HepG2 (cell line): ENCODE results near the gene ETFB. TPM values are rescaled to one million over a fixed set of nuclear protein-coding genes. Genes with fewer than 3 reads are reported as not detected.
A peak's percentile ranks its signal among the peaks of the same experiment; 100 is the strongest.

Experiments used
- AGO1 ChIP-seq: fragments of 200-400 bp; formaldehyde crosslinking; IDR thresholded peaks from 2 replicates; pipeline ENCODE4 v1.6.1; 2017; ENCODE audit warnings: mild to moderate bottlenecking, low read depth, low read length, moderate library complexity; ENCODE audit not compliant: poor library complexity, severe bottlenecking
- ATF7-NPFF ChIP-seq: sonication (generic); formaldehyde crosslinking; IDR thresholded peaks from 2 replicates; pipeline ENCODE4 v1.8.1; 2023; ENCODE audit warnings: mild to moderate bottlenecking, low read depth, missing genetic modification reagents, moderate library complexity
- ATRX ChIP-seq: sonication (generic); formaldehyde crosslinking; IDR thresholded peaks from 2 replicates; pipeline ENCODE4 v1.4.0; 2020; ENCODE audit warnings: missing genetic modification reagents, borderline replicate concordance
- DNMT3B ChIP-seq: conservative IDR thresholded peaks from 2 replicates; pipeline ENCODE4 v1.6.1; 2016; ENCODE audit warnings: missing biosample characterization, control low read depth
- FOXO1 ChIP-seq: sonication (generic); formaldehyde crosslinking; IDR thresholded peaks from 2 replicates; pipeline ENCODE4 v1.4.0; 2020; ENCODE audit warnings: missing genetic modification reagents
- FOXP4 ChIP-seq: sonication (generic); formaldehyde crosslinking; IDR thresholded peaks from 2 replicates; pipeline ENCODE4 v1.4.0; 2020; ENCODE audit warnings: missing genetic modification reagents
- GZF1 ChIP-seq: sonication (generic); formaldehyde crosslinking; IDR thresholded peaks from 2 replicates; pipeline ENCODE4 v1.5.1; 2020; ENCODE audit warnings: mild to moderate bottlenecking, missing genetic modification reagents
- JUNB ChIP-seq: sonication (generic); formaldehyde crosslinking; IDR thresholded peaks from 2 replicates; pipeline ENCODE4 v1.8.0; 2022; ENCODE audit warnings: missing genetic modification reagents, mild to moderate bottlenecking, borderline replicate concordance
- KAT2B ChIP-seq: fragments of 150-350 bp; IDR thresholded peaks from 2 replicates; pipeline ENCODE4 v1.6.1; 2014; ENCODE audit warnings: low read depth, low read length, borderline replicate concordance
- KDM5A ChIP-seq: fragments of 200-600 bp; sonication (generic); IDR thresholded peaks from 2 replicates; pipeline ENCODE4 v1.7.0; 2018; ENCODE audit warnings: antibody characterized with exemption, mild to moderate bottlenecking, low read length, borderline replicate concordance
- PBX2 ChIP-seq: IDR thresholded peaks from 2 replicates; pipeline ENCODE4 v1.6.1; 2016; ENCODE audit warnings: control low read depth
- RFXAP ChIP-seq: sonication (generic); formaldehyde crosslinking; IDR thresholded peaks from 2 replicates; pipeline ENCODE4 v1.4.0; 2020; ENCODE audit warnings: missing genetic modification reagents, borderline replicate concordance
- RORA ChIP-seq: sonication (generic); formaldehyde crosslinking; IDR thresholded peaks from 2 replicates; pipeline ENCODE4 v1.5.0; 2020; ENCODE audit warnings: mild to moderate bottlenecking, missing genetic modification reagents, moderate library complexity
- RXRA ChIP-seq: sonication (generic); formaldehyde crosslinking; IDR thresholded peaks from 2 replicates; pipeline ENCODE4 v1.5.1; 2020; ENCODE audit warnings: missing genetic modification reagents
- SOX6 ChIP-seq, 2 experiments: fragments of 450-650 bp in 1 of 2; sonication (generic) in 1 of 2; formaldehyde crosslinking in 1 of 2; IDR thresholded peaks; 2 replicates each; pipeline versions ENCODE4 v1.4.0 to v1.6.1; 2017 to 2020; ENCODE audit warnings: antibody characterized with exemption in 1 of 2, mild to moderate bottlenecking in 1 of 2, missing genetic modification reagents in 1 of 2
- SP1 ChIP-seq, 2 experiments: fragments of 450-650 bp in 1 of 2; sonication (generic) in 1 of 2; formaldehyde crosslinking in 1 of 2; IDR thresholded peaks; 2 replicates each; pipeline versions ENCODE4 v1.4.0 to v1.6.1; 2016 to 2020; ENCODE audit warnings: missing genetic modification reagents in 1 of 2
- SYNCRIP ChIP-seq: fragments of 200-400 bp; formaldehyde crosslinking; IDR thresholded peaks from 2 replicates; pipeline ENCODE4 v1.6.1; 2018; ENCODE audit warnings: mild to moderate bottlenecking, low read depth, low read length; ENCODE audit not compliant: insufficient read depth
- TGIF2 ChIP-seq: IDR thresholded peaks from 2 replicates; pipeline ENCODE4 v1.6.1; 2016; ENCODE audit warnings: control low read depth, missing compliant biosample characterization
- YY1 ChIP-seq: IDR thresholded peaks from 2 replicates; pipeline ENCODE4 v1.6.1; 2011; ENCODE audit warnings: low read length, low read depth, moderate library complexity, mild to moderate bottlenecking; ENCODE audit not compliant: insufficient read depth, insufficient replicate concordance
- ZBTB7A ChIP-seq: sonication (generic); formaldehyde crosslinking; IDR thresholded peaks from 2 replicates; pipeline ENCODE4 v1.8.0; 2022; ENCODE audit warnings: mild to moderate bottlenecking, missing genetic modification reagents
- ZC3H4 ChIP-seq: sonication (generic); formaldehyde crosslinking; IDR thresholded peaks from 2 replicates; pipeline ENCODE4 v1.4.0; 2020; ENCODE audit warnings: missing genetic modification reagents, borderline replicate concordance
- ZMAT5 ChIP-seq: sonication (generic); formaldehyde crosslinking; IDR thresholded peaks from 2 replicates; pipeline ENCODE4 v1.5.0; 2020; ENCODE audit warnings: mild to moderate bottlenecking, low read depth, missing genetic modification reagents, borderline replicate concordance
- ZMYM2 ChIP-seq: sonication (generic); formaldehyde crosslinking; IDR thresholded peaks from 2 replicates; pipeline ENCODE4 v1.8.0; 2022; ENCODE audit warnings: mild to moderate bottlenecking, missing genetic modification reagents
- ZNF138 ChIP-seq: sonication (generic); formaldehyde crosslinking; IDR thresholded peaks from 2 replicates; pipeline ENCODE4 v1.5.0; 2020; ENCODE audit warnings: mild to moderate bottlenecking, low read depth, missing genetic modification reagents
- ZNF207 ChIP-seq: fragments of 450-650 bp; IDR thresholded peaks from 2 replicates; pipeline ENCODE4 v1.6.1; 2016; ENCODE audit warnings: antibody characterized with exemption, borderline replicate concordance
- ZNF256 ChIP-seq: sonication (generic); formaldehyde crosslinking; conservative IDR thresholded peaks from 2 replicates; pipeline ENCODE4 v1.4.0; 2020; ENCODE audit warnings: missing genetic modification reagents
- ZNF547 ChIP-seq: sonication (generic); formaldehyde crosslinking; IDR thresholded peaks from 2 replicates; pipeline ENCODE4 v1.5.1; 2020; ENCODE audit warnings: mild to moderate bottlenecking, missing genetic modification reagents
- ZNF720 ChIP-seq: sonication (generic); formaldehyde crosslinking; IDR thresholded peaks from 2 replicates; pipeline ENCODE4 v1.4.0; 2020; ENCODE audit warnings: missing genetic modification reagents
- polyA plus RNA-seq, 8 experiments: library from polyadenylated mRNA; depleted of rRNA in 3 of 8; stranded (reverse) in 7 of 8; unstranded in 1 of 8; fragments of >200 nt; fragmentation: Illumina TruSeq in 4 of 8; extraction: Trizol in 4 of 8; gene quantifications; 2 replicates each; pipeline versions ENCODE4 v1.2.1 to v1.2.3, GENCODE V29; 2011 to 2016; ENCODE audit warnings: low read depth in 4 of 8, missing spikeins in 1 of 8, mixed read lengths in 1 of 8; ENCODE audit not compliant: insufficient read depth in 1 of 8
- total RNA-seq, 5 experiments: library from RNA; depleted of rRNA; stranded (reverse); fragments of >200 nt; fragmentation: Illumina TruSeq; extraction: Trizol; gene quantifications; 2 replicates each; pipeline ENCODE4 v1.2.3, GENCODE V29; 2016; ENCODE audit warnings: low read depth in 1 of 5

Gene ETFB
- total and polyA plus RNA-seq, 2 of the 13 experiments (the other 11 are each of a cell fraction or from before 2014, with no cell fraction given): 678 to 1,314 TPM

- TF ChIP-seq RORA (CRISPR knock-in tag) (no peak), PBX2 (CRISPR knock-in tag) (peak; percentile 91), TGIF2 (peak; percentile 67; the same call in 1 of the 2 replicates), ZNF720 (CRISPR knock-in tag) (no peak), GZF1 (CRISPR knock-in tag) (no peak), ZNF207 (no peak), ATF7-NPFF (CRISPR knock-in tag) (peak; percentile 88), RXRA (CRISPR knock-in tag) (no peak), ZMYM2 (no peak), AGO1 (no peak), JUNB (CRISPR knock-in tag) (no peak; the same call in 1 of the 2 replicates), ZNF138 (CRISPR knock-in tag) (no peak), ZNF547 (CRISPR knock-in tag) (no peak), KAT2B (no peak), FOXP4 (CRISPR knock-in tag) (no peak; the same call in 1 of the 2 replicates), KDM5A (peak; percentile 84), YY1 (peak; percentile 5), ZMAT5 (CRISPR knock-in tag) (no peak), DNMT3B (CRISPR knock-in tag) (no peak), ZC3H4 (CRISPR knock-in tag) (no peak), FOXO1 (no peak), SYNCRIP (no peak), RFXAP (peak; percentile 76; the same call in 1 of the 2 replicates), ZBTB7A (no peak), SOX6 (IDR thresholded peaks at IDR 0.05) (no peak), SOX6 (CRISPR knock-in tag; IDR thresholded peaks at IDR 0.05) (no peak), SP1 (IDR thresholded peaks at IDR 0.05) (no peak), SP1 (CRISPR knock-in tag; IDR thresholded peaks at IDR 0.05) (peak; percentile 78), ZNF256 (CRISPR knock-in tag) (no peak), ATRX (CRISPR knock-in tag) (no peak)
Observed at GRCh38 chr19:51394050-51394836, 28.1 kb upstream of the ETFB start (continued).
